ENCODE data around the gene PSME3IP1. TPM values are rescaled to one million over a fixed set of nuclear protein-coding genes. Genes with fewer than 3 reads are reported as not detected.

PSME3IP1 gene
- total and polyA plus RNA-seq, 2 of the 8 experiments (the other 6 are each of a cell fraction or from before 2014, with no cell fraction given), result 95.1 to 98.3 TPM

DNA sequence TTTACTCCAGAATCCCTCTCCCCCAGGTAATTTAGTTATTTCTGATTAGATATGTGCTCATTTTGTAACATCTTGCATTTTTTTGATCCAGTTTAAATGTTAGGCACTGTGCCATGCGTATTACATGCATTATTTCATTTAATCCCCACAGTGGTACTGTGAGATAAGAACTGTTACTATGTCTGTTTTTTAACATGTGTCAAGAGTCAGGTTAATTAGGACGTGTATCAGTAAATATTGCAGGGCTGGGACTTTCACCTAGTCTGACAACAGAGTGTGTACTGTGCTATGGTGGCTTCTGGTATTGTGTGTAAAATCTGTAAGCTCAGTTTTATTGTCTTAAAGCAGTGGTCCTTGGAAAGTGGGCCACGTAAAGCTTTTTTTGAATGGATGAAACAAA is 10.9 kb upstream of the PSME3IP1 start (continued):
- TF ChIP-seq, protein P1, sequence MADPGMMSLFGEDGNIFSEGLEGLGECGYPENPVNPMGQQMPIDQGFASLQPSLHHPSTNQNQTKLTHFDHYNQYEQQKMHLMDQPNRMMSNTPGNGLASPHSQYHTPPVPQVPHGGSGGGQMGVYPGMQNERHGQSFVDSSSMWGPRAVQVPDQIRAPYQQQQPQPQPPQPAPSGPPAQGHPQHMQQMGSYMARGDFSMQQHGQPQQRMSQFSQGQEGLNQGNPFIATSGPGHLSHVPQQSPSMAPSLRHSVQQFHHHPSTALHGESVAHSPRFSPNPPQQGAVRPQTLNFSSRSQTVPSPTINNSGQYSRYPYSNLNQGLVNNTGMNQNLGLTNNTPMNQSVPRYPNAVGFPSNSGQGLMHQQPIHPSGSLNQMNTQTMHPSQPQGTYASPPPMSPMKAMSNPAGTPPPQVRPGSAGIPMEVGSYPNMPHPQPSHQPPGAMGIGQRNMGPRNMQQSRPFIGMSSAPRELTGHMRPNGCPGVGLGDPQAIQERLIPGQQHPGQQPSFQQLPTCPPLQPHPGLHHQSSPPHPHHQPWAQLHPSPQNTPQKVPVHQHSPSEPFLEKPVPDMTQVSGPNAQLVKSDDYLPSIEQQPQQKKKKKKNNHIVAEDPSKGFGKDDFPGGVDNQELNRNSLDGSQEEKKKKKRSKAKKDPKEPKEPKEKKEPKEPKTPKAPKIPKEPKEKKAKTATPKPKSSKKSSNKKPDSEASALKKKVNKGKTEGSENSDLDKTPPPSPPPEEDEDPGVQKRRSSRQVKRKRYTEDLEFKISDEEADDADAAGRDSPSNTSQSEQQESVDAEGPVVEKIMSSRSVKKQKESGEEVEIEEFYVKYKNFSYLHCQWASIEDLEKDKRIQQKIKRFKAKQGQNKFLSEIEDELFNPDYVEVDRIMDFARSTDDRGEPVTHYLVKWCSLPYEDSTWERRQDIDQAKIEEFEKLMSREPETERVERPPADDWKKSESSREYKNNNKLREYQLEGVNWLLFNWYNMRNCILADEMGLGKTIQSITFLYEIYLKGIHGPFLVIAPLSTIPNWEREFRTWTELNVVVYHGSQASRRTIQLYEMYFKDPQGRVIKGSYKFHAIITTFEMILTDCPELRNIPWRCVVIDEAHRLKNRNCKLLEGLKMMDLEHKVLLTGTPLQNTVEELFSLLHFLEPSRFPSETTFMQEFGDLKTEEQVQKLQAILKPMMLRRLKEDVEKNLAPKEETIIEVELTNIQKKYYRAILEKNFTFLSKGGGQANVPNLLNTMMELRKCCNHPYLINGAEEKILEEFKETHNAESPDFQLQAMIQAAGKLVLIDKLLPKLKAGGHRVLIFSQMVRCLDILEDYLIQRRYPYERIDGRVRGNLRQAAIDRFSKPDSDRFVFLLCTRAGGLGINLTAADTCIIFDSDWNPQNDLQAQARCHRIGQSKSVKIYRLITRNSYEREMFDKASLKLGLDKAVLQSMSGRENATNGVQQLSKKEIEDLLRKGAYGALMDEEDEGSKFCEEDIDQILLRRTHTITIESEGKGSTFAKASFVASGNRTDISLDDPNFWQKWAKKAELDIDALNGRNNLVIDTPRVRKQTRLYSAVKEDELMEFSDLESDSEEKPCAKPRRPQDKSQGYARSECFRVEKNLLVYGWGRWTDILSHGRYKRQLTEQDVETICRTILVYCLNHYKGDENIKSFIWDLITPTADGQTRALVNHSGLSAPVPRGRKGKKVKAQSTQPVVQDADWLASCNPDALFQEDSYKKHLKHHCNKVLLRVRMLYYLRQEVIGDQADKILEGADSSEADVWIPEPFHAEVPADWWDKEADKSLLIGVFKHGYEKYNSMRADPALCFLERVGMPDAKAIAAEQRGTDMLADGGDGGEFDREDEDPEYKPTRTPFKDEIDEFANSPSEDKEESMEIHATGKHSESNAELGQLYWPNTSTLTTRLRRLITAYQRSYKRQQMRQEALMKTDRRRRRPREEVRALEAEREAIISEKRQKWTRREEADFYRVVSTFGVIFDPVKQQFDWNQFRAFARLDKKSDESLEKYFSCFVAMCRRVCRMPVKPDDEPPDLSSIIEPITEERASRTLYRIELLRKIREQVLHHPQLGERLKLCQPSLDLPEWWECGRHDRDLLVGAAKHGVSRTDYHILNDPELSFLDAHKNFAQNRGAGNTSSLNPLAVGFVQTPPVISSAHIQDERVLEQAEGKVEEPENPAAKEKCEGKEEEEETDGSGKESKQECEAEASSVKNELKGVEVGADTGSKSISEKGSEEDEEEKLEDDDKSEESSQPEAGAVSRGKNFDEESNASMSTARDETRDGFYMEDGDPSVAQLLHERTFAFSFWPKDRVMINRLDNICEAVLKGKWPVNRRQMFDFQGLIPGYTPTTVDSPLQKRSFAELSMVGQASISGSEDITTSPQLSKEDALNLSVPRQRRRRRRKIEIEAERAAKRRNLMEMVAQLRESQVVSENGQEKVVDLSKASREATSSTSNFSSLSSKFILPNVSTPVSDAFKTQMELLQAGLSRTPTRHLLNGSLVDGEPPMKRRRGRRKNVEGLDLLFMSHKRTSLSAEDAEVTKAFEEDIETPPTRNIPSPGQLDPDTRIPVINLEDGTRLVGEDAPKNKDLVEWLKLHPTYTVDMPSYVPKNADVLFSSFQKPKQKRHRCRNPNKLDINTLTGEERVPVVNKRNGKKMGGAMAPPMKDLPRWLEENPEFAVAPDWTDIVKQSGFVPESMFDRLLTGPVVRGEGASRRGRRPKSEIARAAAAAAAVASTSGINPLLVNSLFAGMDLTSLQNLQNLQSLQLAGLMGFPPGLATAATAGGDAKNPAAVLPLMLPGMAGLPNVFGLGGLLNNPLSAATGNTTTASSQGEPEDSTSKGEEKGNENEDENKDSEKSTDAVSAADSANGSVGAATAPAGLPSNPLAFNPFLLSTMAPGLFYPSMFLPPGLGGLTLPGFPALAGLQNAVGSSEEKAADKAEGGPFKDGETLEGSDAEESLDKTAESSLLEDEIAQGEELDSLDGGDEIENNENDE (IDR thresholded peaks at IDR 0.05; ENCODE audit: insufficient replicate concordance, low read length), result no peak
- no peak for TF ChIP-seq JUND (IDR thresholded peaks at IDR 0.05; ENCODE audit: low read length)
